LNCaP clone FGC (cell line): ENCODE results near the gene PPARD.
A peak's percentile ranks its signal among the peaks of the same experiment; 100 is the strongest.
"Not testable (repeated sequence)": the region's sequence is repeated elsewhere in the genome, so short reads cannot be mapped to it uniquely, and the experiment has no call there.

Experiments used
- DNase-seq: peaks from one replicate; pipeline ENCODE4 v3.0.0-alpha.2; 2011; ENCODE audit warnings: low read depth
- H3K4me3 ChIP-seq: 2 replicates; pipeline ENCODE4 v1.5.1; 2011; ENCODE audit warnings: mild to moderate bottlenecking, low read depth, low read length, control low read depth
- TF ChIP-seq, protein P1 (sequence below): IDR thresholded peaks from 2 replicates; pipeline ENCODE4 v1.5.1; 2012; ENCODE audit warnings: mild to moderate bottlenecking; ENCODE audit not compliant: control insufficient read depth, insufficient read depth; ENCODE audit errors: extremely low read depth

PPARD gene

GRCh38 chr6:35385457-35386202 lies 43.3 kb downstream of the PPARD start:
- TF ChIP-seq, protein P1, sequence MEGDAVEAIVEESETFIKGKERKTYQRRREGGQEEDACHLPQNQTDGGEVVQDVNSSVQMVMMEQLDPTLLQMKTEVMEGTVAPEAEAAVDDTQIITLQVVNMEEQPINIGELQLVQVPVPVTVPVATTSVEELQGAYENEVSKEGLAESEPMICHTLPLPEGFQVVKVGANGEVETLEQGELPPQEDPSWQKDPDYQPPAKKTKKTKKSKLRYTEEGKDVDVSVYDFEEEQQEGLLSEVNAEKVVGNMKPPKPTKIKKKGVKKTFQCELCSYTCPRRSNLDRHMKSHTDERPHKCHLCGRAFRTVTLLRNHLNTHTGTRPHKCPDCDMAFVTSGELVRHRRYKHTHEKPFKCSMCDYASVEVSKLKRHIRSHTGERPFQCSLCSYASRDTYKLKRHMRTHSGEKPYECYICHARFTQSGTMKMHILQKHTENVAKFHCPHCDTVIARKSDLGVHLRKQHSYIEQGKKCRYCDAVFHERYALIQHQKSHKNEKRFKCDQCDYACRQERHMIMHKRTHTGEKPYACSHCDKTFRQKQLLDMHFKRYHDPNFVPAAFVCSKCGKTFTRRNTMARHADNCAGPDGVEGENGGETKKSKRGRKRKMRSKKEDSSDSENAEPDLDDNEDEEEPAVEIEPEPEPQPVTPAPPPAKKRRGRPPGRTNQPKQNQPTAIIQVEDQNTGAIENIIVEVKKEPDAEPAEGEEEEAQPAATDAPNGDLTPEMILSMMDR: no peak
- DNase-seq: no peak
- no peak overlapping the region for H3K4me3 ChIP-seq

- TF ChIP-seq, protein P1: no peak
- H3K4me3 ChIP-seq: no peak overlapping the region
- no peak for DNase-seq
Observed at GRCh38 chr6:35386989-35387388, 44.6 kb downstream of the PPARD start.

- DNase-seq: no peak
- H3K4me3 ChIP-seq: no peak overlapping the region
- TF ChIP-seq, protein P1: no peak
Observed at GRCh38 chr6:35388030-35388429, 45.7 kb downstream of the PPARD start.

GRCh38 chr6:35388772-35389352 lies 46.5 kb downstream of the PPARD start:
- TF ChIP-seq, protein P1: no peak
- no peak overlapping the region for H3K4me3 ChIP-seq

GRCh38 chr6:35389386-35389785 lies 47.0 kb downstream of the PPARD start:
- not testable (repeated sequence) for H3K4me3 ChIP-seq, DNase-seq

More at GRCh38 chr6:35388772-35389352, 46.5 kb downstream of the PPARD start:
- no peak for DNase-seq

DNA sequence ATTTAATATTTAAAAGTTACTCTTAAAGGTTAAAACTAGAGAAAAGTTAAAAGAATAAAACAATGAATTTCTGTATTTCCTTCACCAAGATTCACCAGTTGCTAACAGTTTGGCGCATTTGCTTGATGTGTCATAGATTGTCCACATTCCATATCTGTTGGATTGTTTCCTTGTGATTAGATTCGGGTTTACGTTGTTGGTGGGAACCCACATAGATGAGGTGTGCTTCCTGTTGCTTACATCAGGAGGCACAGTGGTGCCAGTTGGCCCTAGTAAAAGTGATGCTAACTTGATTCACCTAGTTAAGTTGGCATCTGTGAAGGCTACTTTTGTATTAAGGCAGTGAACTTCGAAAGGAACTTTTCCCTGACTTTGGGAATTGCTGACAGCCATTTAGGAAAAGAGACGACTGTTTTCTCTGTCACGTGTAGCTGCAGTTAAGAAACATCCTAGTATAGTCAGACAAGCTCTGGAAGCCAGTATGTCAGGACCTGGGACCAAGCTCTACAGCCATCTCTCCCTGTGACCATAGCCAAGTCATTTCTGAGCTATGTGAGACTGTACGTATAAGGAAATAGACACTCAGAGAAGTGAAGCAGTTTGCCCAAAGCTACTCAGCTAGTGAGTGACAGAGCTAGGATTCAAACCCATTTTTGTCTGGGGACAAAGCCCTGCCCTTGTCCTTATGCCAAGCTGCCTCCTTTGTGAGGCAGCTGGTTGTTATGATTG lies 49.0 kb downstream of the PPARD start:
- H3K4me3 ChIP-seq: no peak overlapping the region
- TF ChIP-seq, protein P1: no peak
- no peak for DNase-seq

- peak; percentile 81 for DNase-seq
- H3K4me3 ChIP-seq: no peak overlapping the region
- TF ChIP-seq, protein P1: no peak
Observed at GRCh38 chr6:35392111-35392702, 49.8 kb downstream of the PPARD start.
